ENCODE data around the gene AGO3. TPM values are rescaled to one million over a fixed set of nuclear protein-coding genes. Genes with fewer than 3 reads are reported as not detected.

AGO3 gene
- polyA plus RNA-seq, 2 of the 4 experiments (the other 2 are of a cell fraction): 3.8 to 14.7 TPM

DNA sequence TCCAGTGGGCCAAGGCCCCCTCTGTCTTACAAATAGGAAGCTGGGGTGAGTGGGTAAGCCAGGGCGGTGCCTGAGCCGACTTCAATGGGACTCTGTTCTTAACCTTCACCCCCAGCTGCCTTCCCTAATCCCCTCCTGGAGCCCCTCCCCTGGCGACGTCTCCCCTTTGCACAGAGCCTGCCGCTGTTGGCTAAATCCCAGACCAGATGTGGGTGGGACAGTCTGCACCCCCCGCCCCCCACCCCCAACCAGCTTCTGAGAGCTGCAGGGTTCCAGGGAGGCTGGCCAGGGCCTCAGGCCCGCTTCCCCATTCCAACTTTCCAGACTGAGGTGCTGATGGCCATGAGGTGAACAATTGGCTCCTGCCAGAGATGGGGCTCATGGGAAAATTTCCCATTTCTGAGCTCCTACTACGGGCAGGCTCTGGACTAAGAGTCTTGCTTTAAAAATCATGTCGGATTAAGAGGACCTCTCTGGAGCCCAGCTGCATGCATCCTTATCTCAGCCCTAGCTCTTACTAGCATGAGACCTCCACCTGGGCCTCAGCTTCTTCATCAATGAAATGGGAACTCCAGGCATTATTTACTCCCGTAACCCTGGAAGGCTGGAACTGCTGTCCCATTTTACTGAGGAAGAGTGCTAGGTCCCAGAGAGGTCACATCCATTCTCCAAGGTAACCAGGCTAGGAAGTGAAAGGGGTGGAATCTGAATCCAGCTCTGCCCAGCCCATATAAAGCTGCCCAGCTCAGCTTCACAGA is 187.7 kb downstream of the AGO3 start:
- CTCF ChIA-PET: interaction anchor here (0.6 to 8.0 kb wide), 8 partner anchors 8 to 70 kb away, joined by 3 to 49 read pairs (median 3); no protein-coding TSS in a partner anchor
- FAIRE-seq: no peak

DNA sequence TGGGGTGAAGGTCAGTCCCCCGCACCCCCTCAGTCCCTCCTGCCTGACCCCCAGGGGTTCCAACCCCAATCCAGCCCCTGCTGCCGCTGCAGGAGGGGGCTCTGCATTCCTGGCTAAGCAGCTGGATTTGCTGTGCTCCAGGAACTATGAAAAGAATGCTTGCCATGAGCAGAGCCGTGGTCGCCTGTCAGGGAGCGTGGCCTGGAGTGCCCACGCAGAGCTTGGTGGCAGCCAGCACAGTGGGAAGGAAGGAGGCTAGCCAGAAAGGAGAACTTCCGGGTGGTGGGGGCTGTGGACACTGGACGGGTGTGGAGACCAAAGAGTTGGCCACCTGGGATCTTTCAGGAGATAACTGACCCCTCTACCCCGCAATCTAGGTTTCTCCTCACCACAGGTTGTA is 188.6 kb downstream of the AGO3 start:
- TF ChIP-seq, protein P1, sequence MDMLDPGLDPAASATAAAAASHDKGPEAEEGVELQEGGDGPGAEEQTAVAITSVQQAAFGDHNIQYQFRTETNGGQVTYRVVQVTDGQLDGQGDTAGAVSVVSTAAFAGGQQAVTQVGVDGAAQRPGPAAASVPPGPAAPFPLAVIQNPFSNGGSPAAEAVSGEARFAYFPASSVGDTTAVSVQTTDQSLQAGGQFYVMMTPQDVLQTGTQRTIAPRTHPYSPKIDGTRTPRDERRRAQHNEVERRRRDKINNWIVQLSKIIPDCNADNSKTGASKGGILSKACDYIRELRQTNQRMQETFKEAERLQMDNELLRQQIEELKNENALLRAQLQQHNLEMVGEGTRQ (IDR thresholded peaks at IDR 0.05): no peak
- TF ChIP-seq FOXS1 (CRISPR knock-in tag; IDR thresholded peaks at IDR 0.05) (no peak), HDAC2 (IDR thresholded peaks at IDR 0.05) (no peak), HOXA7 (CRISPR knock-in tag; IDR thresholded peaks at IDR 0.05) (no peak), CHD4 (IDR thresholded peaks at IDR 0.05; ENCODE audit: borderline replicate concordance) (no peak)
- ATAC-seq: no peak
- no peak for FAIRE-seq
- H3K27ac ChIP-seq: no peak overlapping the region
- WGBS (ENCODE audit: missing lambda C conversion rate): 68% methylated on average over 6 of the region's 9 CpGs
- POLR2A ChIA-PET: no interaction called here
- no peak for DNase-seq (ENCODE audit: low read depth in 1 of 2, low spot score in 1 of 2)
- CTCF ChIA-PET: interaction anchor here (0.7 to 8.0 kb wide), 6 partner anchors 12 to 69 kb away, joined by 3 to 49 read pairs (median 4); partner anchors contain the start of gene TRAPPC3
- no peaks in the 10 kb centered on the region for H3K9me3 ChIP-seq
- H3K4me3 ChIP-seq: no peak overlapping the region
- no peak overlapping the region for H3K4me2 ChIP-seq
- H3K4me1 ChIP-seq: no peaks in the 10 kb centered on the region

More for the DNA sequence above, 187.7 kb downstream of the AGO3 start:
- TF ChIP-seq RFX5 (IDR thresholded peaks at IDR 0.05) (no peak), JUN (IDR thresholded peaks at IDR 0.05) (no peak), PHF8 (IDR thresholded peaks at IDR 0.05; ENCODE audit: borderline replicate concordance, low read depth) (no peak)
- TF ChIP-seq, protein P2, sequence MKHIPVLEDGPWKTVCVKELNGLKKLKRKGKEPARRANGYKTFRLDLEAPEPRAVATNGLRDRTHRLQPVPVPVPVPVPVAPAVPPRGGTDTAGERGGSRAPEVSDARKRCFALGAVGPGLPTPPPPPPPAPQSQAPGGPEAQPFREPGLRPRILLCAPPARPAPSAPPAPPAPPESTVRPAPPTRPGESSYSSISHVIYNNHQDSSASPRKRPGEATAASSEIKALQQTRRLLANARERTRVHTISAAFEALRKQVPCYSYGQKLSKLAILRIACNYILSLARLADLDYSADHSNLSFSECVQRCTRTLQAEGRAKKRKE (CRISPR knock-in tag; IDR thresholded peaks at IDR 0.05; ENCODE audit: low read depth): no peak
- no peak for DNase-seq (ENCODE audit: low read depth in 1 of 2, low spot score in 1 of 2)
- Histone ChIP-seq H3K4me2 (no peak overlapping the region), H3K4me1 (no peaks in the 10 kb centered on the region), H3K4me3 (no peak overlapping the region), H3K27ac (no peak overlapping the region), H3K9me3 (no peaks in the 10 kb centered on the region)
- POLR2A ChIA-PET: no interaction called here
- 82% methylated on average over 5 of the region's 10 CpGs for WGBS (ENCODE audit: missing lambda C conversion rate)
- no peak for ATAC-seq

Other genes starting within 250 kb of the AGO3 start
- gene C1orf216, start 212.2 kb upstream of the AGO3 start, polyA plus RNA-seq (2011; rRNA removed): 12.0 and 12.1 TPM in 2 replicates
- 14.7 to 18.0 TPM (median 17.7 TPM) in 3 replicates for gene C1orf216, start 212.2 kb upstream of the AGO3 start, polyA plus RNA-seq (2017; fragmentation: RNase III; extraction: RNeasy Plus Mini Kit Qiagen cat#74134 plus additional on column Dnase treatment)
- gene CLSPN, start 161.1 kb upstream of the AGO3 start, polyA plus RNA-seq (2011; rRNA removed): 13.6 and 17.5 TPM in 2 replicates
- 17.5 to 19.0 TPM (median 18.4 TPM) in 3 replicates for gene CLSPN, start 161.1 kb upstream of the AGO3 start, polyA plus RNA-seq (2017; fragmentation: RNase III; extraction: RNeasy Plus Mini Kit Qiagen cat#74134 plus additional on column Dnase treatment)
- gene AGO4, start 123.1 kb upstream of the AGO3 start, polyA plus RNA-seq (2011; rRNA removed): 4.7 and 6.9 TPM in 2 replicates
- 2.2 to 4.1 TPM (median 3.1 TPM) in 3 replicates for gene AGO4, start 123.1 kb upstream of the AGO3 start, polyA plus RNA-seq (2017; fragmentation: RNase III; extraction: RNeasy Plus Mini Kit Qiagen cat#74134 plus additional on column Dnase treatment)
- 7.0 and 10.6 TPM in 2 replicates for gene AGO1, start 47.9 kb upstream of the AGO3 start, polyA plus RNA-seq (2011; rRNA removed)
- 5.2 to 5.7 TPM (median 5.6 TPM) in 3 replicates for gene AGO1, start 47.9 kb upstream of the AGO3 start, polyA plus RNA-seq (2017; fragmentation: RNase III; extraction: RNeasy Plus Mini Kit Qiagen cat#74134 plus additional on column Dnase treatment)
- 0.08 TPM in 1 of 2 replicates, not detected in the other for gene TEKT2, start 153.0 kb downstream of the AGO3 start, polyA plus RNA-seq (2011; rRNA removed)
- 0.05 to 0.12 TPM in 2 of 3 replicates, not detected in the other for gene TEKT2, start 153.0 kb downstream of the AGO3 start, polyA plus RNA-seq (2017; fragmentation: RNase III; extraction: RNeasy Plus Mini Kit Qiagen cat#74134 plus additional on column Dnase treatment)
- 14.3 and 14.6 TPM in 2 replicates for gene ADPRS, start 157.8 kb downstream of the AGO3 start, polyA plus RNA-seq (2011; rRNA removed)
- 15.2 to 16.7 TPM (median 16.5 TPM) in 3 replicates for gene ADPRS, start 157.8 kb downstream of the AGO3 start, polyA plus RNA-seq (2017; fragmentation: RNase III; extraction: RNeasy Plus Mini Kit Qiagen cat#74134 plus additional on column Dnase treatment)
- gene COL8A2, start 194.1 kb downstream of the AGO3 start, polyA plus RNA-seq (2011; rRNA removed): 0.05 and 0.12 TPM in 2 replicates
- gene COL8A2, start 194.1 kb downstream of the AGO3 start, polyA plus RNA-seq (2017; fragmentation: RNase III; extraction: RNeasy Plus Mini Kit Qiagen cat#74134 plus additional on column Dnase treatment): 0.07 to 0.16 TPM (median 0.12 TPM) in 3 replicates
- gene TRAPPC3, start 218.4 kb downstream of the AGO3 start, polyA plus RNA-seq (2011; rRNA removed): 62.2 and 67.0 TPM in 2 replicates
- gene TRAPPC3, start 218.4 kb downstream of the AGO3 start, polyA plus RNA-seq (2017; fragmentation: RNase III; extraction: RNeasy Plus Mini Kit Qiagen cat#74134 plus additional on column Dnase treatment): 103 to 109 TPM (median 105 TPM) in 3 replicates
- gene MAP7D1, start 225.1 kb downstream of the AGO3 start, polyA plus RNA-seq (2011; rRNA removed): 15.4 and 16.4 TPM in 2 replicates
- 74.9 to 79.0 TPM (median 75.0 TPM) in 3 replicates for gene MAP7D1, start 225.1 kb downstream of the AGO3 start, polyA plus RNA-seq (2017; fragmentation: RNase III; extraction: RNeasy Plus Mini Kit Qiagen cat#74134 plus additional on column Dnase treatment)